Measurements from ENCODE around the gene SMIM5.

The SMIM5 gene

GRCh38 chr17:75624021-75624420 lies 9.2 kb upstream of the SMIM5 start:
- TF ChIP-seq CTCF (IDR thresholded peaks at IDR 0.05): no peak
- Mint-ChIP-seq H3K4me1 (peaks cover 13% of the 10 kb centered on the region), H3K4me3 (no peak overlapping the region), H3K9me3 (no peaks in the 10 kb centered on the region), H3K36me3 (ENCODE audit: low read depth) (no peaks in the 10 kb centered on the region), H3K27ac (no peak overlapping the region), H3K27me3 (ENCODE audit: low read depth, poor library complexity) (peaks cover 3% of the 10 kb centered on the region)
- DNase-seq: no peak

GRCh38 chr17:75624714-75625345 lies 8.4 kb upstream of the SMIM5 start:
- no peaks in the 10 kb centered on the region for H3K36me3 Mint-ChIP-seq (ENCODE audit: low read depth)
- no peak for TF ChIP-seq CTCF (IDR thresholded peaks at IDR 0.05)
- H3K9me3 Mint-ChIP-seq: no peaks in the 10 kb centered on the region
- H3K27ac Mint-ChIP-seq: no peak overlapping the region
- peaks cover 13% of the 10 kb centered on the region for H3K4me1 Mint-ChIP-seq
- no peak overlapping the region for H3K4me3 Mint-ChIP-seq
- no peak for DNase-seq
- peaks cover 3% of the 10 kb centered on the region for H3K27me3 Mint-ChIP-seq (ENCODE audit: low read depth, poor library complexity)

- Mint-ChIP-seq H3K36me3 (ENCODE audit: low read depth) (no peaks in the 10 kb centered on the region), H3K27me3 (ENCODE audit: low read depth, poor library complexity) (peaks cover 3% of the 10 kb centered on the region), H3K4me1 (peaks cover 13% of the 10 kb centered on the region), H3K27ac (no peak overlapping the region), H3K4me3 (no peak overlapping the region), H3K9me3 (no peaks in the 10 kb centered on the region)
- TF ChIP-seq CTCF (IDR thresholded peaks at IDR 0.05): peak; percentile 70
- peak; percentile 70 for DNase-seq
Observed at GRCh38 chr17:75625813-75626486, 7.3 kb upstream of the SMIM5 start.

GRCh38 chr17:75626496-75627038 lies 6.7 kb upstream of the SMIM5 start:
- Mint-ChIP-seq H3K4me1 (peaks cover 13% of the 10 kb centered on the region), H3K27me3 (ENCODE audit: low read depth, poor library complexity) (peaks cover 3% of the 10 kb centered on the region)

GRCh38 chr17:75627094-75627493 lies 6.1 kb upstream of the SMIM5 start:
- Mint-ChIP-seq H3K27me3 (ENCODE audit: low read depth, poor library complexity) (peaks cover under 1% of the 10 kb centered on the region), H3K4me1 (peaks cover 9% of the 10 kb centered on the region), H3K36me3 (ENCODE audit: low read depth) (no peaks in the 10 kb centered on the region), H3K4me3 (no peak overlapping the region), H3K9me3 (no peaks in the 10 kb centered on the region), H3K27ac (no peak overlapping the region)
- no peak for DNase-seq
- no peak for TF ChIP-seq CTCF (IDR thresholded peaks at IDR 0.05)

More at GRCh38 chr17:75626496-75627038, 6.7 kb upstream of the SMIM5 start:
- no peaks in the 10 kb centered on the region for H3K9me3 Mint-ChIP-seq
- DNase-seq: no peak
- no peak for TF ChIP-seq CTCF (IDR thresholded peaks at IDR 0.05)
- H3K36me3 Mint-ChIP-seq (ENCODE audit: low read depth): no peaks in the 10 kb centered on the region
- no peak overlapping the region for H3K27ac Mint-ChIP-seq
- H3K4me3 Mint-ChIP-seq: no peak overlapping the region

Measured in nephron progenitor cell (in vitro differentiated cells).